WERI-Rb-1 (cell line): ENCODE data around the gene NR4A1.

Experiments used
- DNase-seq: peaks from one replicate; pipeline ENCODE4 v3.0.0-alpha.2; 2020
- H3K27ac ChIP-seq: fragments of 250-450 bp; sonication (Bioruptor Pico); 2 replicates; pipeline ENCODE4 v1.5.1; 2020; ENCODE audit warnings: mild to moderate bottlenecking, moderate library complexity
- H3K27me3 ChIP-seq: fragments of 250-450 bp; sonication (Bioruptor Pico); 2 replicates; pipeline ENCODE4 v1.5.1; 2021; ENCODE audit warnings: mild to moderate bottlenecking, low read depth, moderate library complexity; ENCODE audit not compliant: insufficient read depth, severe bottlenecking
- H3K36me3 ChIP-seq: fragments of 250-450 bp; sonication (Bioruptor Pico); 2 replicates; pipeline ENCODE4 v1.5.1; 2020; ENCODE audit warnings: mild to moderate bottlenecking, moderate library complexity
- H3K4me3 ChIP-seq: 2 replicates; pipeline ENCODE4 v1.5.1; 2011; ENCODE audit warnings: low read depth, mild to moderate bottlenecking, control low read depth, low read length
- H3K9me3 ChIP-seq: fragments of 250-450 bp; sonication (Bioruptor Pico); 2 replicates; pipeline ENCODE4 v1.5.1; 2021; ENCODE audit warnings: mild to moderate bottlenecking, moderate library complexity; ENCODE audit not compliant: severe bottlenecking
- TF ChIP-seq, protein P1 (sequence below): IDR thresholded peaks from 2 replicates; pipeline ENCODE4 v1.5.1; 2011; ENCODE audit warnings: low read depth, mild to moderate bottlenecking, control low read depth, inconsistent platforms, low read length

Gene NR4A1

DNA sequence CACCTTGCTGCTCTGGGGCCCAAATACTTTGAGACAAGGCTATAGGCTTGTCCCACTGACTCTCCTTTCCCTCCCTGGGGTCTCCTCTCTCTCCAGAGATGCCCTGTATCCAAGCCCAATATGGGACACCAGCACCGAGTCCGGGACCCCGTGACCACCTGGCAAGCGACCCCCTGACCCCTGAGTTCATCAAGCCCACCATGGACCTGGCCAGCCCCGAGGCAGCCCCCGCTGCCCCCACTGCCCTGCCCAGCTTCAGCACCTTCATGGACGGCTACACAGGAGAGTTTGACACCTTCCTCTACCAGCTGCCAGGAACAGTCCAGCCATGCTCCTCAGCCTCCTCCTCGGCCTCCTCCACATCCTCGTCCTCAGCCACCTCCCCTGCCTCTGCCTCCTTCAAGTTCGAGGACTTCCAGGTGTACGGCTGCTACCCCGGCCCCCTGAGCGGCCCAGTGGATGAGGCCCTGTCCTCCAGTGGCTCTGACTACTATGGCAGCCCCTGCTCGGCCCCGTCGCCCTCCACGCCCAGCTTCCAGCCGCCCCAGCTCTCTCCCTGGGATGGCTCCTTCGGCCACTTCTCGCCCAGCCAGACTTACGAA, 3.1 kb downstream of the NR4A1 start:
- H3K27me3 ChIP-seq, result no peaks in the 10 kb centered on the region
- H3K27ac ChIP-seq, result no peak overlapping the region
- DNase-seq, result no peak
- TF ChIP-seq, protein P1, sequence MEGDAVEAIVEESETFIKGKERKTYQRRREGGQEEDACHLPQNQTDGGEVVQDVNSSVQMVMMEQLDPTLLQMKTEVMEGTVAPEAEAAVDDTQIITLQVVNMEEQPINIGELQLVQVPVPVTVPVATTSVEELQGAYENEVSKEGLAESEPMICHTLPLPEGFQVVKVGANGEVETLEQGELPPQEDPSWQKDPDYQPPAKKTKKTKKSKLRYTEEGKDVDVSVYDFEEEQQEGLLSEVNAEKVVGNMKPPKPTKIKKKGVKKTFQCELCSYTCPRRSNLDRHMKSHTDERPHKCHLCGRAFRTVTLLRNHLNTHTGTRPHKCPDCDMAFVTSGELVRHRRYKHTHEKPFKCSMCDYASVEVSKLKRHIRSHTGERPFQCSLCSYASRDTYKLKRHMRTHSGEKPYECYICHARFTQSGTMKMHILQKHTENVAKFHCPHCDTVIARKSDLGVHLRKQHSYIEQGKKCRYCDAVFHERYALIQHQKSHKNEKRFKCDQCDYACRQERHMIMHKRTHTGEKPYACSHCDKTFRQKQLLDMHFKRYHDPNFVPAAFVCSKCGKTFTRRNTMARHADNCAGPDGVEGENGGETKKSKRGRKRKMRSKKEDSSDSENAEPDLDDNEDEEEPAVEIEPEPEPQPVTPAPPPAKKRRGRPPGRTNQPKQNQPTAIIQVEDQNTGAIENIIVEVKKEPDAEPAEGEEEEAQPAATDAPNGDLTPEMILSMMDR, result no peak
- H3K4me3 ChIP-seq, result no peak overlapping the region
- H3K36me3 ChIP-seq, result peaks cover 35% of the 10 kb centered on the region
- H3K9me3 ChIP-seq, result no peaks in the 10 kb centered on the region

DNA sequence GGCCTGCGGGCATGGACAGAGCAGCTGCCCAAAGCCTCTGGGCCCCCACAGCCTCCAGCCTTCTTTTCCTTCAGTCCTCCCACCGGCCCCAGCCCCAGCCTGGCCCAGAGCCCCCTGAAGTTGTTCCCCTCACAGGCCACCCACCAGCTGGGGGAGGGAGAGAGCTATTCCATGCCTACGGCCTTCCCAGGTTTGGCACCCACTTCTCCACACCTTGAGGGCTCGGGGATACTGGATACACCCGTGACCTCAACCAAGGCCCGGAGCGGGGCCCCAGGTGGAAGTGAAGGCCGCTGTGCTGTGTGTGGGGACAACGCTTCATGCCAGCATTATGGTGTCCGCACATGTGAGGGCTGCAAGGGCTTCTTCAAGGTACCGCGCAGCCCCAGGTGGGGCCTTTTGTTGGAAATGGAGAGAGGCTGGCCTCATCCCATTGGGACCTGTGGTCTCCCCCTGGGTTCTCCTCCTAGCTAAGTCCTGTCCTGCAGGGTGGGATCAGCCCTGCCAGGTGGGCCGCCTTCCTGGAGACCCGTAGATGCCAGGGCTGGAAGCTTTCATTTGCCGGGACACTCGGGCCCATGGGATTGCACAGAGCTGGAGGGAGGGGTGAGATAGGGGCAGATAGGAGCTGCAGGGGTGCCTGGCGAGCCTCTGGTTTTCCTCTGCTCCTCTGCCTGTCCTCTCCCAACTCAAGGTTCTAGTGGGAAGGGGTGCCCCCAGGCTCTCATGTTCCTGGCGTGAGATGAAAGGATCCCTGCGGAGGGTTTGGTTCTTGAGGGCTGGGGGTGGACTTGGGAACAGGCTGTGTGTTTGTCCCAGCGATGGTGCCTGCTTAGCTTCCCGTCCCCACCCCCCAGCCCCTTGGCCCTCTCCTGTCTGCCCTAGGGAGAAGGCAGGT, 3.8 kb downstream of the NR4A1 start:
- Histone ChIP-seq H3K36me3 (peaks cover 38% of the 10 kb centered on the region), H3K9me3 (no peaks in the 10 kb centered on the region), H3K4me3 (no peak overlapping the region), H3K27ac (no peak overlapping the region), H3K27me3 (no peaks in the 10 kb centered on the region)
- TF ChIP-seq, protein P1, result no peak
- no peak for DNase-seq

DNA sequence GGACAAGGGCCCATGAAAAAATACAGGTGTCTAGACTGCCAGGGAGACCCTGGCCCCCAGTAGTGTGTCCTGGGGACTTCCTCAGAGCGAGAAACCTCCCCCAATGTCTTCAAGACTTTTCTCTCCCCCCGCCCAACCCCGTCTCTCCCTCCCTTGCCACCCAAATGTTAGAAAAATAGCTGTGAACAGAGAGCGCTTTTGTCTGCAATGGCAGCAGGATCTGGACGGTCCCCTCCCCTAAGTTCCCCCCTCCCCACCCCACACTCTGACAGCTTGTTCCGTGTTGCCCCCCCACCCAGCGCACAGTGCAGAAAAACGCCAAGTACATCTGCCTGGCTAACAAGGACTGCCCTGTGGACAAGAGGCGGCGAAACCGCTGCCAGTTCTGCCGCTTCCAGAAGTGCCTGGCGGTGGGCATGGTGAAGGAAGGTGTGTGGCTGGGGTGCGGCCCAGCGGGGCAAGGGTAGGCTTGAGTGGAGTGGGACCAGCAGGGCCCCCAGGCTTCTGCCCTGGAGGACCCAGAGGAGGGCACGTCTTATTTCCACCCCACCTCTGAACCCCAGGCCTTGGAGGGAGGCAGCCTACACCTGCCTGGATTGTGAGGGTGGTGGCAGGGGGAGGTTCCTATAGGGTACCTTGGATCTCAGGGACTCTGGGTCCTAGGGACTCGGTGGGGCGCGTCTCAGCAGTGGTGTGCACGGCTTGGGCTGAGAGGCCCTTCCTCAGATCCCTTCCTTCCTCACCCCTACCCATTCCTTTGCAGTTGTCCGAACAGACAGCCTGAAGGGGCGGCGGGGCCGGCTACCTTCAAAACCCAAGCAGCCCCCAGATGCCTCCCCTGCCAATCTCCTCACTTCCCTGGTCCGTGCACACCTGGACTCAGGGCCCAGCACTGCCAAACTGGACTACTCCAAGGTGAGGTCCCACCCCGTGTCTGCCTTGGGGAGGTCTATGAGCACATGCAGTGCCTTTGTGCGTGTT, 4.8 kb downstream of the NR4A1 start:
- no peak overlapping the region for H3K4me3 ChIP-seq
- no peaks in the 10 kb centered on the region for H3K9me3 ChIP-seq
- H3K27me3 ChIP-seq, result no peaks in the 10 kb centered on the region
- TF ChIP-seq, protein P1, result no peak
- H3K36me3 ChIP-seq, result peaks cover 38% of the 10 kb centered on the region
- H3K27ac ChIP-seq, result no peak overlapping the region
- DNase-seq, result no peak

DNA sequence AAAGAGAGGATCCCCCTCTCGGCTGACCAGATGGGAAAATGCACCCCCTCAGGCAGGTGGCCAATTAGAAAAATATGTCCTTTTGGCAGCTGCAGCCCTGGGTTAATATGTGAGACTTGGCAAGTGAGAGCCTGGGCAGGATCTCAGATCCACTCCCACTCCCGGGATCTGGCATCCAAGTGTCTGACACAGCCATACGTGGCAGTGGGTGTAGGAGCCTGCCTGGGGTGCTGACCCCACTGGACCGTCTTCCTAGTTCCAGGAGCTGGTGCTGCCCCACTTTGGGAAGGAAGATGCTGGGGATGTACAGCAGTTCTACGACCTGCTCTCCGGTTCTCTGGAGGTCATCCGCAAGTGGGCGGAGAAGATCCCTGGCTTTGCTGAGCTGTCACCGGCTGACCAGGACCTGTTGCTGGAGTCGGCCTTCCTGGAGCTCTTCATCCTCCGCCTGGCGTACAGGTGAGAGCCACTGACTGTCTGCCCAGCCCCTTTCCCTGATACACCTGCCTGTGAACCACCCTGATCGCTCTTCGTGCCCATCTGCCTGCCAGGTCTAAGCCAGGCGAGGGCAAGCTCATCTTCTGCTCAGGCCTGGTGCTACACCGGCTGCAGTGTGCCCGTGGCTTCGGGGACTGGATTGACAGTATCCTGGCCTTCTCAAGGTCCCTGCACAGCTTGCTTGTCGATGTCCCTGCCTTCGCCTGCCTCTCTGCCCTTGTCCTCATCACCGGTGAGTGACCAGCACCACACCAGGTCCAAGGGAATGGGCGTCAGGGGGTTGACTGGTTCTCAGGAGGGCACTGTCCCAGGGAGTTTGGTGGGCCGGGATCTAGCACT, 5.8 kb downstream of the NR4A1 start:
- peaks cover 38% of the 10 kb centered on the region for H3K36me3 ChIP-seq
- H3K27me3 ChIP-seq, result no peaks in the 10 kb centered on the region
- H3K27ac ChIP-seq, result no peak overlapping the region

More for the DNA sequence above, 5.8 kb downstream of the NR4A1 start:
- Histone ChIP-seq H3K4me3 (no peak overlapping the region), H3K9me3 (no peaks in the 10 kb centered on the region)
- DNase-seq, result no peak
- TF ChIP-seq, protein P1, result no peak
